Liver (tissue), 9 donors: ENCODE measurements around the gene OXNAD1. TPM values are rescaled to one million over a fixed set of nuclear protein-coding genes. Genes with fewer than 3 reads are reported as not detected.

Experiments used
- DNase-seq: peaks from one replicate; pipeline ENCODE4 v3.0.0-alpha.2; 2017; ENCODE audit warnings: low spot score
- H3K27ac ChIP-seq, 2 donors: one replicate each; pipeline ENCODE4 v1.7.0; 2013; ENCODE audit warnings: inconsistent platforms in 2 of 2, low read length in 2 of 2, control low read depth in 1 of 2, low read depth in 1 of 2, mild to moderate bottlenecking in 1 of 2
- H3K27me3 ChIP-seq, 4 donors: one replicate each; pipeline versions ENCODE4 v1.6.1 to v1.7.0; 2013; ENCODE audit warnings: low read length in 3 of 4, inconsistent platforms in 1 of 4, mild to moderate bottlenecking in 1 of 4, moderate library complexity in 1 of 4; ENCODE audit not compliant: control insufficient read depth in 4 of 4, insufficient read depth in 4 of 4
- H3K36me3 ChIP-seq, 4 donors: one replicate each; pipeline versions ENCODE4 v1.6.1 to v1.7.0; 2013; ENCODE audit warnings: low read length in 3 of 4, mild to moderate bottlenecking in 3 of 4, low read depth in 1 of 4, moderate library complexity in 1 of 4; ENCODE audit not compliant: control insufficient read depth in 4 of 4, insufficient read depth in 3 of 4
- H3K4me1 ChIP-seq, 4 donors: one replicate each; pipeline versions ENCODE4 v1.6.1 to v1.7.0; 2013; ENCODE audit warnings: low read length in 3 of 4, mild to moderate bottlenecking in 3 of 4, moderate library complexity in 1 of 4; ENCODE audit not compliant: control insufficient read depth in 4 of 4, insufficient read depth in 4 of 4
- H3K4me3 ChIP-seq, 3 donors: one replicate each; pipeline versions ENCODE4 v1.6.1 to v1.7.0; 2013; ENCODE audit warnings: low read length in 3 of 3, control low read depth in 1 of 3, low read depth in 1 of 3, mild to moderate bottlenecking in 1 of 3
- H3K9ac ChIP-seq, 2 donors: one replicate each; pipeline ENCODE4 v1.7.0; 2013; ENCODE audit warnings: low read length in 2 of 2, mild to moderate bottlenecking in 2 of 2, moderate library complexity in 2 of 2, control low read depth in 1 of 2, low read depth in 1 of 2
- H3K9me3 ChIP-seq, 4 donors: one replicate each; pipeline versions ENCODE4 v1.6.1 to v1.7.0; 2013; ENCODE audit warnings: low read length in 3 of 4; ENCODE audit not compliant: control insufficient read depth in 4 of 4
- ATF3 ChIP-seq: IDR thresholded peaks from 2 replicates; pipeline ENCODE4 v1.6.1; 2016; ENCODE audit warnings: antibody characterized with exemption
- EGR1 ChIP-seq, 2 donors: IDR thresholded peaks; 2 replicates each; pipeline ENCODE4 v1.6.1; 2016 to 2018; ENCODE audit warnings: antibody characterized with exemption in 2 of 2, low read depth in 2 of 2
- FOXA1 ChIP-seq: IDR thresholded peaks from 2 replicates; pipeline ENCODE4 v1.6.1; 2016; ENCODE audit warnings: antibody characterized with exemption
- FOXA2 ChIP-seq: IDR thresholded peaks from 2 replicates; pipeline ENCODE4 v1.6.1; 2016; ENCODE audit warnings: antibody characterized with exemption
- GABPA ChIP-seq, 2 donors: IDR thresholded peaks in 1 of 2; conservative IDR thresholded peaks in 1 of 2; 2 replicates each; pipeline ENCODE4 v1.6.1; 2016; ENCODE audit warnings: antibody characterized with exemption in 2 of 2, mild to moderate bottlenecking in 1 of 2, moderate library complexity in 1 of 2
- HNF4A ChIP-seq, 2 donors: conservative IDR thresholded peaks; 2 replicates each; pipeline ENCODE4 v1.6.1; 2016; ENCODE audit warnings: antibody characterized with exemption in 2 of 2, mild to moderate bottlenecking in 2 of 2
- JUND ChIP-seq, 2 donors: IDR thresholded peaks; 2 replicates each; pipeline ENCODE4 v1.6.1; 2016; ENCODE audit warnings: antibody characterized with exemption in 2 of 2
- MAX ChIP-seq: IDR thresholded peaks from 2 replicates; pipeline ENCODE4 v1.6.1; 2016; ENCODE audit warnings: antibody characterized with exemption
- NR2F2 ChIP-seq: IDR thresholded peaks from 2 replicates; pipeline ENCODE4 v1.6.1; 2016; ENCODE audit warnings: antibody characterized with exemption
- RAD21 ChIP-seq, 2 donors: IDR thresholded peaks; 2 replicates each; pipeline ENCODE4 v1.6.1; 2016; ENCODE audit warnings: antibody characterized with exemption in 2 of 2, mild to moderate bottlenecking in 2 of 2
- REST ChIP-seq: IDR thresholded peaks from 2 replicates; pipeline ENCODE4 v1.6.1; 2016; ENCODE audit warnings: antibody characterized with exemption, mild to moderate bottlenecking
- RXRA ChIP-seq, 2 donors: IDR thresholded peaks; 2 replicates each; pipeline ENCODE4 v1.6.1; 2017 to 2018; ENCODE audit warnings: antibody characterized with exemption in 2 of 2, mild to moderate bottlenecking in 1 of 2
- SP1 ChIP-seq: IDR thresholded peaks from 2 replicates; pipeline ENCODE4 v1.6.1; 2018; ENCODE audit warnings: antibody characterized with exemption, mild to moderate bottlenecking
- TAF1 ChIP-seq: conservative IDR thresholded peaks from 2 replicates; pipeline ENCODE4 v1.6.1; 2016; ENCODE audit warnings: antibody characterized with exemption, mild to moderate bottlenecking
- YY1 ChIP-seq: IDR thresholded peaks from 2 replicates; pipeline ENCODE4 v1.6.1; 2016; ENCODE audit warnings: antibody characterized with exemption, mild to moderate bottlenecking
- ZBTB33 ChIP-seq: IDR thresholded peaks from 2 replicates; pipeline ENCODE4 v1.6.1; 2016; ENCODE audit warnings: antibody characterized with exemption
- WGBS: extraction: QIAGEN DNeasy Blood & Tissue Kit; methylation state at CpG from one replicate; pipeline ENCODE4 v1.1.7; 2013; 5-methylcytosine and 5-hydroxymethylcytosine counted together
- polyA plus RNA-seq, 2 donors: library from polyadenylated mRNA; stranded (reverse) in 1 of 2; unstranded in 1 of 2; fragments of 200-250 nt in 1 of 2; fragments of >200 nt in 1 of 2; fragmentation: Nextera tagmentation in 1 of 2; extraction: Ambion mirVana in 1 of 2; gene quantifications; one replicate each; pipeline versions ENCODE4 v1.2.1 to v1.2.3, GENCODE V29; 2013 to 2015
- total RNA-seq, 2 donors: library from RNA; depleted of rRNA; stranded (reverse); fragments of >200 nt; gene quantifications; one replicate each; pipeline ENCODE4 v1.2.3, GENCODE V29; 2014
- TF ChIP-seq, protein P1 (sequence below): fragments of 150-350 bp; IDR thresholded peaks from 2 replicates; pipeline ENCODE4 v1.5.1; 2017; ENCODE audit warnings: improper control_type of control experiment, low read depth, low read length; ENCODE audit not compliant: missing input control
- donor health status: healthy.
- donor health status: healthy.
- donor health status: healthy.
- donor health status: healthy.
- donor health status: healthy.

Gene OXNAD1
- total and polyA plus RNA-seq, 4 donors = 9.3 to 24.6 (median 14.1) TPM

DNA sequence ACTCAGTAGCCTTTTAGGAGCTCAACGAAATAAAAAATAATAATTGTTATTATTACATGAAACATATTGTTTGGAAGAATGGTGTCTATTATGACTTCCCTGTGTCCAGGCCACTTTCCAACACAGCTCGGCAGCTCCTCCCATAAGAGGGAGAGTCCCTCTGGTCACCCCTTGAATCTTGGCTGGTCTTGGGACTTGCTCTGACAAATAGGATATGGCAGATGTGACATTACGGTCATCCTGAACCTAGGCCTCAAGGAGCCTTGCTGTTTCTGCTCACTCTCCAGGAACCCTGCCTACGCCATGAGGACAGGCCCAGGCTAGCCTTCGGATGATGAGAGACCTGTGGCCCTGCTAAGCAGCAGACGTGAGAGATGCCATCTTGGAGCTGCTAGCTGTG, 71.8 kb downstream of the OXNAD1 start:
- H3K9me3 ChIP-seq = no peaks in the 10 kb centered on the region
- no peak overlapping the region for H3K27ac ChIP-seq
- no peaks in the 10 kb centered on the region for H3K27me3 ChIP-seq
- 95% methylated on average over 6 of the region's 6 CpGs for whole genome bisulfite sequencing
- peaks cover 1 to 4% (median 3%) of the 10 kb centered on the region in 4 donors for H3K4me1 ChIP-seq
- DNase-seq = no peak
- no peak overlapping the region for H3K9ac ChIP-seq
- H3K36me3 ChIP-seq = peaks cover 0 to 4% (median 0%) of the 10 kb centered on the region in 4 donors
- TF ChIP-seq JUND (IDR thresholded peaks at IDR 0.05) (no peak), RXRA (IDR thresholded peaks at IDR 0.05) (no peak), NR2F2 (no peak), MAX (no peak), ATF3 (no peak), RAD21 (IDR thresholded peaks at IDR 0.05) (no peak), FOXA1 (no peak), TAF1 (no peak), YY1 (no peak), SP1 (no peak)
- TF ChIP-seq, protein P1, sequence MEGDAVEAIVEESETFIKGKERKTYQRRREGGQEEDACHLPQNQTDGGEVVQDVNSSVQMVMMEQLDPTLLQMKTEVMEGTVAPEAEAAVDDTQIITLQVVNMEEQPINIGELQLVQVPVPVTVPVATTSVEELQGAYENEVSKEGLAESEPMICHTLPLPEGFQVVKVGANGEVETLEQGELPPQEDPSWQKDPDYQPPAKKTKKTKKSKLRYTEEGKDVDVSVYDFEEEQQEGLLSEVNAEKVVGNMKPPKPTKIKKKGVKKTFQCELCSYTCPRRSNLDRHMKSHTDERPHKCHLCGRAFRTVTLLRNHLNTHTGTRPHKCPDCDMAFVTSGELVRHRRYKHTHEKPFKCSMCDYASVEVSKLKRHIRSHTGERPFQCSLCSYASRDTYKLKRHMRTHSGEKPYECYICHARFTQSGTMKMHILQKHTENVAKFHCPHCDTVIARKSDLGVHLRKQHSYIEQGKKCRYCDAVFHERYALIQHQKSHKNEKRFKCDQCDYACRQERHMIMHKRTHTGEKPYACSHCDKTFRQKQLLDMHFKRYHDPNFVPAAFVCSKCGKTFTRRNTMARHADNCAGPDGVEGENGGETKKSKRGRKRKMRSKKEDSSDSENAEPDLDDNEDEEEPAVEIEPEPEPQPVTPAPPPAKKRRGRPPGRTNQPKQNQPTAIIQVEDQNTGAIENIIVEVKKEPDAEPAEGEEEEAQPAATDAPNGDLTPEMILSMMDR = no peak
- H3K4me3 ChIP-seq = no peak overlapping the region

DNA sequence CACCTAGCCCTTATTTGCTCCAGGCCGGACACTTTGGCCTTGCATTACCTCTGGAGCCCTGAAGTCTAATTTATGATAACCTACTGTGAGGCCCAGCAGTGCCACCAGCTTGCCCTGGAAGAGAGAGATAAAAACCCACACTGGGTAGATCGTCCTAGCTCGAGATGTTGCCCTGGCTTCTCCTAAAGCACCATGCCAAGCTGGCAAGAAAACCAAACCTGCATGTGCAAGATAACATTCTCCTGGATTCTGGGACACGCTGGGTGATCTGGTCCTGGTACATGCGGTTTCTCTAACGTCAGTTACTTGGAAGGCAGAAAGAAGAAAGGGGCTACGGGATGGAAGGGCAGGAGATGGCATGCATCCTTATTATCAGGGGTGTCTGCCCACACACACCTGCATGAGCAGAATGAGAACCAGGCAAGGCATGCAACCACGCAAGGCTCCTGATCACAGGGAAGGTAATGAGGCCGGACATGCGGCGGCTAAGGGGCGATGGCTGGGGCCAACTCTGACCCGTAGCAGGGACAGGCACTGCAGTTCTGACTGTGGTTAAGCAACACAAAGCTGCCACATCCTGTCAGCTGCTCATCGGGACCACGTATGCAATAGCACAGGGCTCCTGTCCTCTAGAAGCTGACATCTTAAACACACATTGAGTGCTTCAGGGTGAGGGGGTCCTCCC, 73.0 kb downstream of the OXNAD1 start:
- no peak overlapping the region for H3K9ac ChIP-seq
- peaks cover 0 to 4% (median 0%) of the 10 kb centered on the region in 4 donors for H3K36me3 ChIP-seq
- 74% methylated on average over 15 of the region's 15 CpGs for WGBS
- no peak overlapping the region for H3K4me3 ChIP-seq
- no peak for DNase-seq
- H3K27ac ChIP-seq = no peak overlapping the region
- no peaks in the 10 kb centered on the region for H3K9me3 ChIP-seq
- H3K27me3 ChIP-seq = no peaks in the 10 kb centered on the region
- peaks cover 1 to 4% (median 3%) of the 10 kb centered on the region in 4 donors for H3K4me1 ChIP-seq
- TF ChIP-seq ATF3 = no peak
- TF ChIP-seq HNF4A (conservative IDR thresholded peaks at IDR 0.05) = no peak
- no peak for TF ChIP-seq MAX
- TF ChIP-seq RXRA (IDR thresholded peaks at IDR 0.05) = no peak
- TF ChIP-seq GABPA (IDR thresholded peaks at IDR 0.05 in 1 of 2, conservative IDR thresholded peaks at IDR 0.05 in 1 of 2) = no peak
- no peak for TF ChIP-seq REST
- no peak for TF ChIP-seq ZBTB33
- TF ChIP-seq FOXA2 = no peak
- TF ChIP-seq JUND (IDR thresholded peaks at IDR 0.05) = no peak
- TF ChIP-seq EGR1 (IDR thresholded peaks at IDR 0.05; ENCODE audit: low read depth in 2 of 2) = no peak
- TF ChIP-seq FOXA1 = no peak
- no peak for TF ChIP-seq NR2F2
